ENCODE results near the gene CDA. TPM values are rescaled to one million over a fixed set of nuclear protein-coding genes. Genes with fewer than 3 reads are reported as not detected.

The CDA gene
- total RNA-seq, 2 donors from 2014 or later: 1.3 to 24.3 TPM

GRCh38 chr1:20575541-20576336, 13.2 kb upstream of the CDA start:
- Histone ChIP-seq H3K4me3 (ENCODE audit: low read length) (no peak overlapping the region), H3K27ac (ENCODE audit: low read depth, low read length) (no peak overlapping the region), H3K4me1 (ENCODE audit: control insufficient read depth, insufficient read depth, low read length) (no peaks in the 10 kb centered on the region), H3K27me3 (ENCODE audit: control insufficient read depth, insufficient read depth, low read length, poor library complexity, severe bottlenecking) (peaks cover 35% of the 10 kb centered on the region), H3K9ac (ENCODE audit: extremely low read depth, low read length, poor library complexity, severe bottlenecking) (no peak overlapping the region), H3K36me3 (ENCODE audit: control insufficient read depth, insufficient read depth, low read length) (no peaks in the 10 kb centered on the region), H3K9me3 (ENCODE audit: control insufficient read depth, low read length) (peaks cover 6% of the 10 kb centered on the region)
- no peaks in the 10 kb centered on the region for H3K36me3 Mint-ChIP-seq (ENCODE audit: low read depth)
- H3K27me3 Mint-ChIP-seq (ENCODE audit: insufficient read depth): peaks cover 34% of the 10 kb centered on the region
- TF ChIP-seq CTCF (conservative IDR thresholded peaks at IDR 0.05): no peak
- 82 to 87% methylated on average over 3 to 9 of the region's 10 CpGs for WGBS, 2 experiments (ENCODE audit: insufficient coverage in 1 of 2, insufficient read length in 1 of 2)
- H3K4me3 Mint-ChIP-seq: no peak overlapping the region
- no peak for DNase-seq
- H3K9me3 Mint-ChIP-seq: no peaks in the 10 kb centered on the region
- H3K27ac Mint-ChIP-seq: no peak overlapping the region
- no peaks in the 10 kb centered on the region for H3K4me1 Mint-ChIP-seq

DNA sequence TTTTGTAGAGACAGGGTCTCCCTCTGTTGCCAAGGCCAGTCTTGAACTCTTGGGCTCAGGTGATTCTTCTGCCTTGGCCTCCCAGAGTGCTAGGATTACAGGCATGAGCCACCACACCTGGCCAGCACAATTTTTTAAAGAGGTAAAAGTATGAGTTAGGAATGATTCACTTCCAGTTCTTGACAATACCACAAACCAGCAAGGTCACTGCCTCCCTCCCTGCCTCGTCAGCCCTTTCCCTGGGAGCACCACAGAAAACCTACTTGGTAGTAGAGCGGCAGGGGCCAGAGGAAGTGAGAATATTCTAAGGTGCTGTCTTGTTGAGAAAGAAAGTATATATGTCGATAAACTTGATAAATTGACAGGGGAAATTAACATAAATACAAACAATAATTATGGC, 10.8 kb upstream of the CDA start:
- Mint-ChIP-seq H3K27ac (no peak overlapping the region), H3K4me3 (no peak overlapping the region), H3K36me3 (ENCODE audit: low read depth) (no peaks in the 10 kb centered on the region), H3K27me3 (ENCODE audit: insufficient read depth) (peaks cover 20% of the 10 kb centered on the region), H3K4me1 (no peaks in the 10 kb centered on the region), H3K9me3 (no peaks in the 10 kb centered on the region)
- no peaks in the 10 kb centered on the region for H3K9me3 ChIP-seq (ENCODE audit: control insufficient read depth, low read length)
- no peaks in the 10 kb centered on the region for H3K4me1 ChIP-seq (ENCODE audit: control insufficient read depth, insufficient read depth, low read length)
- H3K36me3 ChIP-seq (ENCODE audit: control insufficient read depth, insufficient read depth, low read length): no peaks in the 10 kb centered on the region
- H3K4me3 ChIP-seq (ENCODE audit: low read length): no peak overlapping the region
- no peak overlapping the region for H3K9ac ChIP-seq (ENCODE audit: extremely low read depth, low read length, poor library complexity, severe bottlenecking)
- DNase-seq: no peak
- peaks cover 20% of the 10 kb centered on the region for H3K27me3 ChIP-seq (ENCODE audit: control insufficient read depth, insufficient read depth, low read length, poor library complexity, severe bottlenecking)
- 97% methylated on average over 2 of the region's 3 CpGs; no CpG with 5 or more reads in 1 of the 2 experiments for WGBS, 2 experiments (ENCODE audit: insufficient coverage in 1 of 2, insufficient read length in 1 of 2)
- H3K27ac ChIP-seq (ENCODE audit: low read depth, low read length): no peak overlapping the region
- no peak for TF ChIP-seq CTCF (conservative IDR thresholded peaks at IDR 0.05)

DNA sequence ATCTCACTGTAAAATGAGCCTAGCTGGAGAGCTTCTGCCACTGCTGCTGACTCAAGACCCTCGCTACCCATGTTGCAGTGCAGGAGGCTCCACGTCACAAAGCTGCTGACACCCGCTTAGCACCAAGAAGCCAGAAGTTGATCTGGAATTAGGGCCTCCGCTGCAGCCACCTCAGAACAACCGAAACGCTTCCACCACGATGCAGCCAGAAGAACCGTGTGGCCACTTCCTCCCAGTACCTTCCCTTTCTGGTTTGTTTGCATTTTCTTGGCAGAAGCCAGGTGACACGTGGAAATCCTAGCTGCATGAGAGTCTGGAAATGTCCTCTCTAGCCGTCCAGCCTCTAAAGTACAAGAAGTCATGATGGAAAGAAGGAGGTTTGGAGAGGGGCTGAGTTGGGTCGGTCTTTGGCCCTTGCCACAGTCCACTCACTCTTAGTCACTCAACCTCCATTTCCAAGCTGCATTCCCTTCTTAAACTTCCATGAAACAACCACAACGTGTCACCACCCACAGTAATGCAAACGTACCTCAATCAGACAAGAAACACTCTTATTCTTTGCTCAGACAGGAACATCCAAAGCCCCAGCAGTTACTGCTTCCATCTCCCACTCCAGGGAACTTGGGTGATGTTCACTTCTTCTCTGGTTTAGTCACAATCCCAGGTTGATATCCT, 10.0 kb upstream of the CDA start:
- Histone ChIP-seq H3K27me3 (ENCODE audit: control insufficient read depth, insufficient read depth, low read length, poor library complexity, severe bottlenecking) (peaks cover 14% of the 10 kb centered on the region), H3K4me1 (ENCODE audit: control insufficient read depth, insufficient read depth, low read length) (no peaks in the 10 kb centered on the region), H3K27ac (ENCODE audit: low read depth, low read length) (no peak overlapping the region), H3K4me3 (ENCODE audit: low read length) (no peak overlapping the region), H3K36me3 (ENCODE audit: control insufficient read depth, insufficient read depth, low read length) (no peaks in the 10 kb centered on the region), H3K9me3 (ENCODE audit: control insufficient read depth, low read length) (no peaks in the 10 kb centered on the region), H3K9ac (ENCODE audit: extremely low read depth, low read length, poor library complexity, severe bottlenecking) (no peak overlapping the region)
- WGBS, 2 experiments (ENCODE audit: insufficient coverage in 1 of 2, insufficient read length in 1 of 2): 79 to 84% methylated on average over 11 to 13 of the region's 13 CpGs
- Mint-ChIP-seq H3K27ac (no peak overlapping the region), H3K9me3 (no peaks in the 10 kb centered on the region), H3K4me1 (no peaks in the 10 kb centered on the region), H3K36me3 (ENCODE audit: low read depth) (no peaks in the 10 kb centered on the region), H3K27me3 (ENCODE audit: insufficient read depth) (peaks cover 13% of the 10 kb centered on the region), H3K4me3 (no peak overlapping the region)
- no peak for TF ChIP-seq CTCF (conservative IDR thresholded peaks at IDR 0.05)
- no peak for DNase-seq

Data from endodermal cell (in vitro differentiated cells).